Activated CD4-positive, alpha-beta T cell treated with anti-CD3 and anti-CD28 coated beads for 36 hours (primary cell): ENCODE measurements around the gene FHOD3. TPM values are rescaled to one million over a fixed set of nuclear protein-coding genes. Genes with fewer than 3 reads are reported as not detected.

Experiments used
- ATAC-seq: fragments of 200-7000 bp; cut with Tn5 transposase; one replicate; pipeline ENCODE4 v1.10.0; 2021; ENCODE audit warnings: mild to moderate bottlenecking, moderate library complexity
- CTCF ChIA-PET: fragments of 350-600 bp; sonication (Branson Sonifier 250); formaldehyde crosslinking; loops from one replicate; lab custom pipeline; 2021; ENCODE audit warnings: antibody characterized with exemption; lab: Charles Lee
- POLR2A ChIA-PET: fragments of 350-600 bp; sonication (Branson Sonifier 250); formaldehyde crosslinking; loops from one replicate; lab custom pipeline; 2021; ENCODE audit warnings: antibody characterized with exemption, inconsistent platforms; lab: Charles Lee
- DNase-seq: peaks from one replicate; pipeline ENCODE4 v3.0.0-alpha.2; 2020
- H3K27ac Mint-ChIP-seq: one replicate; pipeline ENCODE4 v1.8.0; 2021; ENCODE audit warnings: mixed read lengths
- H3K27me3 Mint-ChIP-seq: one replicate; pipeline ENCODE4 v1.8.0; 2021; ENCODE audit warnings: mixed read lengths
- H3K36me3 Mint-ChIP-seq: one replicate; pipeline ENCODE4 v1.8.0; 2021; ENCODE audit warnings: low read depth, mixed read lengths
- H3K4me1 Mint-ChIP-seq: one replicate; pipeline ENCODE4 v1.8.0; 2021; ENCODE audit warnings: mixed read lengths
- H3K4me3 Mint-ChIP-seq: one replicate; pipeline ENCODE4 v1.8.0; 2021; ENCODE audit warnings: mild to moderate bottlenecking, moderate library complexity, mixed read lengths
- H3K9me3 Mint-ChIP-seq: one replicate; pipeline ENCODE4 v1.8.0; 2021; ENCODE audit warnings: low read depth, mixed read lengths
- intact Hi-C, 2 experiments: fragments of 100-400 bp; cut with DNase I in 1 of 2; cut with micrococcal nuclease in 1 of 2; formaldehyde crosslinking; loops; one replicate each; pipeline versions ENCODE4 v1.14.2 to v1.15.1; 2022 to 2024; cut with DNase I, micrococcal nuclease
- total RNA-seq, 2 experiments: library from RNA; stranded (reverse); gene quantifications; one replicate each; pipeline ENCODE4 v1.2.3, GENCODE V29; 2021

The FHOD3 gene
- total RNA-seq, 2 experiments from 2014 or later: not detected

GRCh38 chr18:36308711-36309435 is 11.4 kb downstream of the FHOD3 start:
- CTCF ChIA-PET: no interaction called here
- H3K4me3 Mint-ChIP-seq: no peak overlapping the region
- DNase-seq: no peak
- POLR2A ChIA-PET: no interaction called here
- H3K4me1 Mint-ChIP-seq: no peaks in the 10 kb centered on the region
- no peak overlapping the region for H3K27ac Mint-ChIP-seq
- intact Hi-C loops: no loop called here
- no peaks in the 10 kb centered on the region for H3K9me3 Mint-ChIP-seq
- no peak for ATAC-seq
- no peaks in the 10 kb centered on the region for H3K36me3 Mint-ChIP-seq
- H3K27me3 Mint-ChIP-seq: peaks cover 45% of the 10 kb centered on the region

GRCh38 chr18:36309436-36310391 is 12.2 kb downstream of the FHOD3 start:
- no peaks in the 10 kb centered on the region for H3K4me1 Mint-ChIP-seq
- no peak overlapping the region for H3K4me3 Mint-ChIP-seq
- POLR2A ChIA-PET: no interaction called here
- no peak for ATAC-seq
- no peaks in the 10 kb centered on the region for H3K9me3 Mint-ChIP-seq
- H3K36me3 Mint-ChIP-seq: no peaks in the 10 kb centered on the region
- H3K27ac Mint-ChIP-seq: no peak overlapping the region
- peaks cover 41% of the 10 kb centered on the region for H3K27me3 Mint-ChIP-seq
- CTCF ChIA-PET: interaction anchor here (0.9 kb wide), 1 partner anchor 137 kb away, joined by 3 read pairs; no protein-coding TSS in a partner anchor
- intact Hi-C loops: no loop called here
- DNase-seq: no peak

- Mint-ChIP-seq H3K4me1 (no peaks in the 10 kb centered on the region), H3K27me3 (peaks cover 36% of the 10 kb centered on the region), H3K27ac (no peak overlapping the region), H3K4me3 (no peak overlapping the region), H3K36me3 (no peaks in the 10 kb centered on the region), H3K9me3 (no peaks in the 10 kb centered on the region)
- no peak for DNase-seq
- ChIA-PET CTCF (no interaction called here), POLR2A (no interaction called here)
- no peak for ATAC-seq
- intact Hi-C loops: no loop called here
Measured at GRCh38 chr18:36311026-36311570, 13.6 kb downstream of the FHOD3 start.

DNA sequence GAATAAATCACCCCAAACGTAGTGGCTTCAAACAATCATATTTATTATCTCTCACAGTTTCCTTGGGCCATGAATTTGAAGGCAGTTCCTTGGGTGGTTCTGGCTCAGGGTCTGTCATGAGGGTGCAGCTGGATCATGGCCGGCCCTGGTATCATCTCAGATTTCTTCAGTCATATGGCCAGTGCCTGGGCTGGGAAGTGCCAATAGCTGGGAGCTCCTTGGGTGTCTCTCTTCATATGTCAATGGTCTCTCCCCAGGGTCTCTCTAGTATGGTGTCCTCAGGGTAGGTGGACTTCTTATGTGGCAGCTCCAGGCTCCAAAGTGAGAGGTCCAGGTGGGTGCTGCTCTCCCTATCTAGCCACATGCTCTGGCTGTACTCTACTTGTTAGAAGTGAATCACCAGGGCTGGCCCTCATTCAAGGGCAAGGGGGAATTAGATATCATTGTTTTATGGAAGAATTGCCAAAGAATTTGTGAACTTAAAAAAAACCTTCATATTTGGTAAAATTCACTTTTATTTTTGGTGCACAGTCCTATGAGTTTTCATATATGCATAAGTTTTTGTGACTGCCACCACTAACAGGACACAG is 15.4 kb downstream of the FHOD3 start:
- no peak for DNase-seq
- Mint-ChIP-seq H3K9me3 (peaks cover under 1% of the 10 kb centered on the region), H3K4me1 (no peaks in the 10 kb centered on the region), H3K27ac (no peak overlapping the region), H3K36me3 (no peaks in the 10 kb centered on the region), H3K4me3 (no peak overlapping the region), H3K27me3 (peaks cover 29% of the 10 kb centered on the region)
- intact Hi-C loops: no loop called here
- no peak for ATAC-seq
- ChIA-PET POLR2A (no interaction called here), CTCF (interaction anchor here (0.6 kb wide), 1 partner anchor 378 kb away, joined by 3 read pairs; no protein-coding TSS in a partner anchor)

DNA sequence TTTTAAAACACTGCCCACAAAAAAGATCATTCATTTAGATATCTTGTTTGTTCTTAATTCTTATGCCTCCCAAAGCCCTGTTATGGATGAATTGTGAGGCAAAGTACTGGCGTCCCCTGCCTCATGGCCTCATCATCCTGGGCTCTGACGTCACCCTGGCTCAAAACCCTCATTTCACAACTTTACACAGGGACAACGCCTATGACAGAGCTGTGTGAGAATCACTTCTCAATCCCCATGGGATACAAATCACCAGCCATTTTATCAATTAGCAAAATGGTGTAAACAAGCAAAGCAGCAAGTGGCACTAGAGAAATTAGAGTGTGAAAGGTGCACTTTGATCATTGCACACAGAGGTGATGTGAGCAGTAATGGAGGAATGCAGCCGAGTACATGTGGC is 16.6 kb downstream of the FHOD3 start:
- peaks cover 24% of the 10 kb centered on the region for H3K27me3 Mint-ChIP-seq
- no peak for ATAC-seq

GRCh38 chr18:36314754-36315153 is 17.2 kb downstream of the FHOD3 start:
- Mint-ChIP-seq H3K27ac (no peak overlapping the region), H3K9me3 (peaks cover 15% of the 10 kb centered on the region), H3K4me1 (no peaks in the 10 kb centered on the region), H3K36me3 (no peaks in the 10 kb centered on the region), H3K4me3 (no peak overlapping the region), H3K27me3 (peaks cover 19% of the 10 kb centered on the region)
- ATAC-seq: no peak
- intact Hi-C loops: no loop called here
- CTCF ChIA-PET: no interaction called here
- DNase-seq: no peak
- POLR2A ChIA-PET: no interaction called here

More for the DNA sequence above, 16.6 kb downstream of the FHOD3 start:
- Mint-ChIP-seq H3K4me3 (no peak overlapping the region), H3K36me3 (no peaks in the 10 kb centered on the region), H3K9me3 (peaks cover 11% of the 10 kb centered on the region), H3K4me1 (no peaks in the 10 kb centered on the region), H3K27ac (no peak overlapping the region)
- DNase-seq: no peak
- intact Hi-C loops: no loop called here
- POLR2A ChIA-PET: no interaction called here
- CTCF ChIA-PET: no interaction called here

GRCh38 chr18:36315736-36316135 is 18.2 kb downstream of the FHOD3 start:
- intact Hi-C loops: no loop called here
- Mint-ChIP-seq H3K36me3 (no peaks in the 10 kb centered on the region), H3K4me3 (no peak overlapping the region), H3K4me1 (no peaks in the 10 kb centered on the region), H3K27ac (no peak overlapping the region), H3K9me3 (peaks cover 15% of the 10 kb centered on the region), H3K27me3 (peaks cover 16% of the 10 kb centered on the region)
- ChIA-PET CTCF (interaction anchor here (0.6 kb wide), 1 partner anchor 38 kb away, joined by 3 read pairs; no protein-coding TSS in a partner anchor), POLR2A (no interaction called here)
- no peak for DNase-seq
- no peak for ATAC-seq

DNA sequence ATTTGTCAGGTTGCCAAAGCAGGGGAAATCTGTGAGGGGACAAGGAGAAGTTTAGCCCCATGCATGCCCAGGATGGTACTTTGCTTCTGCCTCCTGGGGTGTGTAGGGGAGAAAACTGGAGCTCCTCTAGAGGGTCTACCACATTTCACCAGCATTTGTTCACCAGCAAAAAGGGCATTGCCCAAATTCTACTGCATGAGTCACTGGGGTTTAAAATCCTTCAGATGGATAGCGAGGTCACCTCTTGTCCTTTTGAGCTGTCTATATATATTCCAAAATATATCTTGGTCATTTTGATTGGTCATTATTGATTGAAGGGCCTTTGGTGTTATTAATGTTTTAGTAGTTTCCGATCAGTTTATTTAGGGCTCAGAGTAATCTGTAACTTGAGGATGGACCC is 18.7 kb downstream of the FHOD3 start:
- Mint-ChIP-seq H3K4me1 (no peaks in the 10 kb centered on the region), H3K4me3 (no peak overlapping the region), H3K27ac (no peak overlapping the region), H3K27me3 (peaks cover 18% of the 10 kb centered on the region), H3K36me3 (no peaks in the 10 kb centered on the region), H3K9me3 (peaks cover 15% of the 10 kb centered on the region)
- no peak for ATAC-seq
- CTCF ChIA-PET: interaction anchor here (0.6 kb wide), 1 partner anchor 38 kb away, joined by 3 read pairs; no protein-coding TSS in a partner anchor
- DNase-seq: no peak
- POLR2A ChIA-PET: no interaction called here
- intact Hi-C loops: no loop called here

- H3K4me1 Mint-ChIP-seq: no peaks in the 10 kb centered on the region
- H3K9me3 Mint-ChIP-seq: peaks cover 15% of the 10 kb centered on the region
- intact Hi-C loops: no loop called here
- ATAC-seq: no peak
- H3K4me3 Mint-ChIP-seq: no peak overlapping the region
- peaks cover 22% of the 10 kb centered on the region for H3K27me3 Mint-ChIP-seq
- CTCF ChIA-PET: interaction anchor here (0.5 kb wide), 1 partner anchor 585 kb away, joined by 3 read pairs; no protein-coding TSS in a partner anchor
- POLR2A ChIA-PET: no interaction called here
- no peak for DNase-seq
- H3K27ac Mint-ChIP-seq: no peak overlapping the region
- no peaks in the 10 kb centered on the region for H3K36me3 Mint-ChIP-seq
Measured at GRCh38 chr18:36321658-36322407, 24.3 kb downstream of the FHOD3 start.

DNA sequence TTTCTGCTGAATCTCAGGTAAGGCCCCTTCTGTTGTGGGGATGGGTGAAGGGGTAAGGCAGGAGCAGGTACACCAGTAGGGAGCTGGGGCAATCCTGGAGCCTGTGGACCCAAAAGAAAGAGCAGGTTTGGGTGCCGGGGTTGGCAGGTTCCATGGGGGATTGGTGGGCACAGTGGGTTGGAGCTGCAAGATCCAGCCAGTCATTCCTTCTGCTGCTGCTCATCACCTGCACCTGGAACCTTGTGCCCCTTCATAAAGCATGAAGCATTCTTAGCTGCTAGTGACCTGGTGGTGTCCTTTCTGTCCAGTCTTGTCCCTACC is 24.9 kb downstream of the FHOD3 start:
- Mint-ChIP-seq H3K9me3 (peaks cover 15% of the 10 kb centered on the region), H3K4me1 (no peaks in the 10 kb centered on the region), H3K27ac (no peak overlapping the region), H3K4me3 (no peak overlapping the region), H3K27me3 (peaks cover 22% of the 10 kb centered on the region), H3K36me3 (no peaks in the 10 kb centered on the region)
- CTCF ChIA-PET: interaction anchor here (0.5 kb wide), 1 partner anchor 585 kb away, joined by 3 read pairs; no protein-coding TSS in a partner anchor
- POLR2A ChIA-PET: no interaction called here
- intact Hi-C loops: no loop called here
- no peak for DNase-seq
- no peak for ATAC-seq

- no peak for DNase-seq
- ATAC-seq: no peak
- H3K27ac Mint-ChIP-seq: no peak overlapping the region
- no peaks in the 10 kb centered on the region for H3K36me3 Mint-ChIP-seq
- POLR2A ChIA-PET: no interaction called here
- CTCF ChIA-PET: no interaction called here
- peaks cover 22% of the 10 kb centered on the region for H3K27me3 Mint-ChIP-seq
- H3K4me3 Mint-ChIP-seq: no peak overlapping the region
- H3K9me3 Mint-ChIP-seq: peaks cover 15% of the 10 kb centered on the region
- intact Hi-C loops: no loop called here
- H3K4me1 Mint-ChIP-seq: no peaks in the 10 kb centered on the region
Measured at GRCh38 chr18:36322734-36323133, 25.2 kb downstream of the FHOD3 start.
